Mucosa of descending colon (tissue), 3 donors: ENCODE measurements around the gene TSHZ3. TPM values are rescaled to one million over a fixed set of nuclear protein-coding genes. Genes with fewer than 3 reads are reported as not detected.

Source experiments
- ATAC-seq: fragments of 200-7000 bp; cut with Tn5 transposase; one replicate; pipeline ENCODE4 v1.9.1; 2020; ENCODE audit warnings: mild to moderate bottlenecking, moderate library complexity
- DNase-seq, 3 donors: peaks; one replicate each; pipeline ENCODE4 v3.0.0-alpha.2; 2020
- H3K36me3 ChIP-seq: fragments of 200-600 bp; one replicate; pipeline ENCODE4 v1.8.0; 2021; ENCODE audit warnings: low read depth, mild to moderate bottlenecking
- H3K4me1 ChIP-seq: fragments of 200-600 bp; one replicate; pipeline ENCODE4 v1.8.0; 2021; ENCODE audit warnings: low read depth, mild to moderate bottlenecking
- H3K4me3 ChIP-seq: fragments of 200-600 bp; one replicate; pipeline ENCODE4 v1.8.0; 2021; ENCODE audit warnings: mild to moderate bottlenecking
- H3K9me3 ChIP-seq: fragments of 200-600 bp; one replicate; pipeline ENCODE4 v1.8.0; 2021; ENCODE audit warnings: mild to moderate bottlenecking
- CTCF ChIP-seq: fragments of 200-600 bp; IDR thresholded peaks from one replicate; pipeline ENCODE4 v1.8.0; 2022; ENCODE audit warnings: antibody characterized with exemption, mild to moderate bottlenecking
- intact Hi-C, 2 donors: fragments of 100-400 bp; cut with DNase I in 1 of 2; cut with micrococcal nuclease in 1 of 2; formaldehyde crosslinking; loops; one replicate each; pipeline versions ENCODE4 v1.11.0 to v1.11.1; 2022; cut with DNase I, micrococcal nuclease
- total RNA-seq, 3 donors: library from RNA; stranded (reverse); fragmentation: NEBNext Ultra II Directional in 2 of 3; extraction: Animal tissue kit (Norgen Biotek cat#: 25700) in 2 of 3; gene quantifications; one replicate each; pipeline versions ENCODE4 v1.2.1 to v1.2.4, GENCODE V29; 2021 to 2023
- donor health status: DM: no; HTN: no; CAD: no; lungs with moderate emphysema.
- donor health status: DM: no; HTN: no; CAD: no.
- donor health status: DM: no; HTN: yes; CAD: no.

TSHZ3 gene
- total RNA-seq, 3 donors from 2014 or later: 1.6 to 32.1 (median 5.2) TPM

DNA sequence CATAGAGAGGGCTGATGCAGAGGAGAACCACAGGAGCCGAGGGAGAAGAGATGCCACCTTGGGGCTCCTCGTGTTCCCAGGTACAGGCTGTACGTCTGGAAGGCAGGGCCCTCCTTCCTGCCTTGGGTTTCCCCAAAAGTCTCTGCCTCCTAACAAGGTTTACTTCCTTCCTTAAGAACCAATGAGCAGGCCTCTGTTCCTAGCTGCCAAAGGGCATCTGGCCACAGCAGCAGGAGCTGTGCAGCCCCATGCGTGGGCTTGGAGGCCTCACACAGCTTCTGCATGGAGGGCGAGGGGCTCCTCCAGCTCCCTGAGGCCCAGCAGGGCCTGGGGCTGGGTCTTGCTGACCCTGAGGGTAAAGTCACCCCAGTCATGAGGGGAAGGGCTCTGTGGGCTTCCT, 40.6 kb upstream of the TSHZ3 start:
- no peak overlapping the region for H3K4me3 ChIP-seq
- no peak for ATAC-seq

GRCh38 chr19:31387717-31388301, 38.6 kb upstream of the TSHZ3 start:
- ATAC-seq: no peak
- Histone ChIP-seq H3K4me1 (no peaks in the 10 kb centered on the region), H3K9me3 (no peaks in the 10 kb centered on the region), H3K36me3 (no peaks in the 10 kb centered on the region), H3K4me3 (no peak overlapping the region)
- no peak for DNase-seq
- intact Hi-C loops: no loop called here
- no peak for TF ChIP-seq CTCF

More for the DNA sequence above, 40.6 kb upstream of the TSHZ3 start:
- H3K4me1 ChIP-seq: no peaks in the 10 kb centered on the region
- intact Hi-C loops: no loop called here
- DNase-seq: no peak
- H3K36me3 ChIP-seq: no peaks in the 10 kb centered on the region
- H3K9me3 ChIP-seq: no peaks in the 10 kb centered on the region
- no peak for TF ChIP-seq CTCF

DNA sequence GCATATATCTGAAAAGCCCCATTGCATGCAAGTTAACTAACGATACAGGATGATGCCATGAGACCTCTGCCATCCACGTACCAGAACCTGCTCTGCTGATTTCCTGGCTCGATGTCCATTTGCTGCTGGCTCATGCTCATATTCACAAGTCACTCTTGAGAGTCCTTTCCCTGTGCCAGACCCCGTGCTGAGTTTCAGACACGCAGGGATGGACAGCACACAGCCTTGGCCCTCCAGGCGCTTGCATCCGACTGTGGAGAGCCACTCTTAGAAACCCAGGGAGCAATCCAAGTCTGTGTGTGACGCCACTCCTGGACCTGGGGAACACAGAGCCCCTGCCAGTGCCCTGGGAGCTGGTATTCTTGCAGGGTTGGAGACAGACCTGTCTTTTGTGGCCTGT, 37.6 kb upstream of the TSHZ3 start:
- H3K4me1 ChIP-seq: no peaks in the 10 kb centered on the region
- H3K9me3 ChIP-seq: no peaks in the 10 kb centered on the region
- DNase-seq (no peak), ATAC-seq (no peak)
- H3K4me3 ChIP-seq: no peak overlapping the region
- intact Hi-C loops: no loop called here
- H3K36me3 ChIP-seq: no peaks in the 10 kb centered on the region
- no peak for TF ChIP-seq CTCF

- intact Hi-C loops: no loop called here
- no peak for TF ChIP-seq CTCF
Observed at GRCh38 chr19:31385744-31386143, 36.5 kb upstream of the TSHZ3 start.

GRCh38 chr19:31383553-31383952, 34.3 kb upstream of the TSHZ3 start:
- intact Hi-C loops: no loop called here
- TF ChIP-seq CTCF: no peak
- ATAC-seq: no peak
- no peak overlapping the region for H3K4me3 ChIP-seq
- no peak for DNase-seq
- H3K4me1 ChIP-seq: no peaks in the 10 kb centered on the region
- no peaks in the 10 kb centered on the region for H3K9me3 ChIP-seq
- no peaks in the 10 kb centered on the region for H3K36me3 ChIP-seq

More at GRCh38 chr19:31385744-31386143, 36.5 kb upstream of the TSHZ3 start:
- Histone ChIP-seq H3K4me3 (no peak overlapping the region), H3K36me3 (no peaks in the 10 kb centered on the region), H3K9me3 (no peaks in the 10 kb centered on the region), H3K4me1 (no peaks in the 10 kb centered on the region)
- no peak for DNase-seq
- ATAC-seq: no peak

GRCh38 chr19:31380854-31381253, 31.6 kb upstream of the TSHZ3 start:
- no peak for DNase-seq
- intact Hi-C loops: no loop called here
- H3K9me3 ChIP-seq: no peaks in the 10 kb centered on the region
- peaks cover 3% of the 10 kb centered on the region for H3K4me1 ChIP-seq
- no peaks in the 10 kb centered on the region for H3K36me3 ChIP-seq
- no peak for ATAC-seq
- TF ChIP-seq CTCF: no peak
- no peak overlapping the region for H3K4me3 ChIP-seq
